Body of pancreas (tissue), 4 donors: Measurements from ENCODE around the gene HLA-DPA1. TPM values are rescaled to one million over a fixed set of nuclear protein-coding genes. Genes with fewer than 3 reads are reported as not detected.

Source experiments
- ATAC-seq: fragments of 150-250 bp; one replicate; pipeline ENCODE4 v1.9.1; 2016
- DNase-seq, 4 donors: peaks; one replicate each; pipeline ENCODE4 v3.0.0-alpha.2; 2019
- H3K27ac ChIP-seq, 4 donors: fragments of 200-600 bp; sonication (generic); 1 replicate in 3 of 4; 2 replicates in 1 of 4; pipeline versions ENCODE4 v1.5.1 to v1.6.1; 2016 to 2019; ENCODE audit warnings: mild to moderate bottlenecking in 1 of 4, mixed read lengths in 1 of 4, moderate library complexity in 1 of 4
- H3K27me3 ChIP-seq, 2 donors: fragments of 200-600 bp; sonication (generic); one replicate each; pipeline ENCODE4 v1.6.0; 2016; ENCODE audit warnings: mild to moderate bottlenecking in 1 of 2
- H3K36me3 ChIP-seq, 2 donors: fragments of 200-600 bp; sonication (generic); replicated peaks in 1 of 2; 2 replicates each; pipeline ENCODE4 v1.5.1; 2016; ENCODE audit warnings: low read depth in 2 of 2; ENCODE audit not compliant: insufficient read depth in 1 of 2
- H3K4me1 ChIP-seq: fragments of 200-600 bp; sonication (generic); one replicate; pipeline ENCODE4 v1.6.0; 2016
- H3K4me3 ChIP-seq, 2 donors: fragments of 200-600 bp; sonication (generic); 1 replicate in 1 of 2; 2 replicates in 1 of 2; pipeline ENCODE4 v1.5.1; 2016 to 2019
- H3K9me3 ChIP-seq, 3 donors: fragments of 200-600 bp; sonication (generic); 1 replicate in 2 of 3; 2 replicates in 1 of 3; pipeline ENCODE4 v1.5.1; 2016
- POLR2A ChIP-seq, 3 donors: fragments of 450-650 bp; IDR thresholded peaks; one replicate each; pipeline ENCODE4 v1.6.1; 2016; ENCODE audit warnings: antibody characterized with exemption in 3 of 3, mild to moderate bottlenecking in 2 of 3
- WGBS, 2 donors: methylation state at CpG; one replicate each; pipeline ENCODE4 v1.1.5; 2017; 5-methylcytosine and 5-hydroxymethylcytosine counted together
- intact Hi-C: fragments of 100-400 bp; cut with DNase I; formaldehyde crosslinking; loops from one replicate; pipeline ENCODE4 v1.15.1; 2023
- total RNA-seq, 2 donors: library from RNA; depleted of rRNA; stranded (reverse); fragments of >200 nt; gene quantifications; one replicate each; pipeline ENCODE4 v1.1.0, GENCODE V29; 2016
- TF ChIP-seq, protein P1 (sequence below), 7 experiments: fragments of 450-650 bp in 4 of 7; fragments of 200-600 bp in 3 of 7; sonication (generic) in 3 of 7; IDR thresholded peaks; one replicate each; pipeline ENCODE4 v1.5.1; 2016 to 2019; ENCODE audit warnings: antibody characterized with exemption in 7 of 7

HLA-DPA1 gene
- total RNA-seq, 2 donors from 2014 or later: 10.5 to 81.7 TPM

DNA sequence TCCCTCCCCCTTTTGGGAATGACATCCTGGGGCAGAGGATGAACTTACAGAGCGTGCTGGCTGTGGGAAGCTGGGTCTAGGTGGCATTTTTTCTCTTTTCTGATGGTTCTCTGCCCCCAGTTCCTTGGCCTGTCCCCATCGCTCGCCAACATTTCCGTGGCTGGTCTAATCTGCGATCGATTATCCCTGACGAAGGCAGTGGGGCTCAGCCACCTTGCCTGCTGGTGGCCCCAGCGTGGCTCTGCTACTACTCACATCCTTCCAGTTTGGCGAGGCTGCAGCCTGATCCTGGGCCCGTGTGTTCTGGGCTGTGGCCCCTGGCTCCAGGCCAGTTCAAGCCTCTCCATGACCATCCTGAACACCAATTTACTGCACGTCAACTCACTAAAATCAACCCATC lies 57.7 kb downstream of the HLA-DPA1 start:
- Histone ChIP-seq H3K36me3 (no peaks in the 10 kb centered on the region), H3K27ac (no peak overlapping the region), H3K4me1 (peaks cover 38% of the 10 kb centered on the region), H3K9me3 (no peaks in the 10 kb centered on the region), H3K4me3 (no peak overlapping the region), H3K27me3 (no peaks in the 10 kb centered on the region)
- ATAC-seq: no peak
- no peak for DNase-seq
- 66 to 67% methylated on average over 11 of the region's 11 CpGs for WGBS, 2 donors
- no peak for TF ChIP-seq POLR2A (IDR thresholded peaks at IDR 0.05)
- TF ChIP-seq, protein P1, sequence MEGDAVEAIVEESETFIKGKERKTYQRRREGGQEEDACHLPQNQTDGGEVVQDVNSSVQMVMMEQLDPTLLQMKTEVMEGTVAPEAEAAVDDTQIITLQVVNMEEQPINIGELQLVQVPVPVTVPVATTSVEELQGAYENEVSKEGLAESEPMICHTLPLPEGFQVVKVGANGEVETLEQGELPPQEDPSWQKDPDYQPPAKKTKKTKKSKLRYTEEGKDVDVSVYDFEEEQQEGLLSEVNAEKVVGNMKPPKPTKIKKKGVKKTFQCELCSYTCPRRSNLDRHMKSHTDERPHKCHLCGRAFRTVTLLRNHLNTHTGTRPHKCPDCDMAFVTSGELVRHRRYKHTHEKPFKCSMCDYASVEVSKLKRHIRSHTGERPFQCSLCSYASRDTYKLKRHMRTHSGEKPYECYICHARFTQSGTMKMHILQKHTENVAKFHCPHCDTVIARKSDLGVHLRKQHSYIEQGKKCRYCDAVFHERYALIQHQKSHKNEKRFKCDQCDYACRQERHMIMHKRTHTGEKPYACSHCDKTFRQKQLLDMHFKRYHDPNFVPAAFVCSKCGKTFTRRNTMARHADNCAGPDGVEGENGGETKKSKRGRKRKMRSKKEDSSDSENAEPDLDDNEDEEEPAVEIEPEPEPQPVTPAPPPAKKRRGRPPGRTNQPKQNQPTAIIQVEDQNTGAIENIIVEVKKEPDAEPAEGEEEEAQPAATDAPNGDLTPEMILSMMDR (IDR thresholded peaks at IDR 0.05): no peak
- intact Hi-C loops: no loop called here

DNA sequence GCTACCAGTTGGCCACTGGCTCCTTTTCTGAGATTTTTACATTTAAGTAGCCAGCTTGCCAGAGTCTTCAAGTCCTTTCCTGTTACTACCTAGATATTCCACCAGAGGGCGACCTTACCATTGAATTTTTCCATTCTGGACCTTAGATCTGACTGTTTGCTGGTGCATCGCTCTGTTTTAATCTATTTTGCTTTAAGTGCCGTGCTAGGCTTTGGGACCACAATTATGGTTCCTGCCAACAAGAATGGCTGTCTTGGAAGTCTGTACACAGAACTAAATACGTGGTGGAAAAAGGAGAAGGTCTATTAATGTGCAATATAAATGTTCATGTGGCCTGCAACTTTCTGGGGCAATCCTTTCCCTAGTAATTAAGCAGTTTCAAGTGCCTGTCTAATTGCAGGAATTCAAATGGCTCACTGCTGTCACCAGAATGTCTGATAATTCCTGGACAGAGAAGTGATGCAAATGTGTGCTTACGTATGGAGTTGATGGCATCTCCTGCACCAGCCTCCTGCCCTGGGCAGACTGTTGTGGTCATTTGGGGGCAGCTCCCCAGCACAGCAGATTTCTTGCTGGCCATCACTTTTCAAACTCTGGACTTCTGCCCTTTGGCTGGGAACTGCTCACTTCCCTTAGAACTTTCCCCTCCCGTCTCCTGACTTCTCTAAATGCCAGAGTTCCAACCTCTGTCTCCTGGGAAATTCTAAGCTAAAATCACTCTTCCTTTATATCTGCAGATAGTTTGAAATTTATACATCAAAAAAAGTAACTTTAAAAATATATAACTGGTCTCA lies 58.4 kb downstream of the HLA-DPA1 start:
- 21% methylated on average over 6 of the region's 6 CpGs for WGBS, 2 donors
- intact Hi-C loops: no loop called here
- Histone ChIP-seq H3K4me1 (peaks cover 36% of the 10 kb centered on the region), H3K36me3 (no peaks in the 10 kb centered on the region), H3K27ac (no peak overlapping the region), H3K27me3 (no peaks in the 10 kb centered on the region), H3K9me3 (no peaks in the 10 kb centered on the region), H3K4me3 (no peak overlapping the region)
- DNase-seq (peak; percentile 44 to 76 (median 56)), ATAC-seq (peak; percentile 72)
- TF ChIP-seq POLR2A (IDR thresholded peaks at IDR 0.05): no peak
- TF ChIP-seq, protein P1 (IDR thresholded peaks at IDR 0.05): peak; percentile 51 to 86 (median 81)

Other genes with a start within 250 kb of the HLA-DPA1 start
- 10 to 100 TPM in 1 of 2 donors, 1 to 10 TPM in 1; 5.2 to 13.8 TPM for gene TAP2, start 234.9 kb downstream of the HLA-DPA1 start, total RNA-seq
- gene PSMB8, start 229.6 kb downstream of the HLA-DPA1 start, total RNA-seq: 10 to 100 TPM in 1 of 2 donors, 1 to 10 TPM in 1; 9.9 to 24.1 TPM
- 10 to 100 TPM in 1 of 2 donors, 1 to 10 TPM in 1; 7.9 to 12.2 TPM for gene TAP1, start 219.9 kb downstream of the HLA-DPA1 start, total RNA-seq
- 10 to 100 TPM in 1 of 2 donors, 1 to 10 TPM in 1; 4.6 to 14.5 TPM for gene PSMB9, start 219.5 kb downstream of the HLA-DPA1 start, total RNA-seq
- 10 to 100 TPM in 1 of 2 donors, 1 to 10 TPM in 1; 3.0 to 14.3 TPM for gene HLA-DMB, start 132.6 kb downstream of the HLA-DPA1 start, total RNA-seq
- gene HLA-DMA, start 120.6 kb downstream of the HLA-DPA1 start, total RNA-seq: 10 to 100 TPM; 15.8 to 26.7 TPM
- 100 to 1,000 TPM in 1 of 2 donors, 10 to 100 TPM in 1; 99.1 to 171 TPM for gene BRD2, start 105.1 kb downstream of the HLA-DPA1 start, total RNA-seq
- 10 to 100 TPM in 1 of 2 donors, 1 to 10 TPM in 1; 2.0 to 83.3 TPM for gene HLA-DOA, start 64.1 kb downstream of the HLA-DPA1 start, total RNA-seq
- 10 to 100 TPM; 41.2 to 52.4 TPM for gene HLA-DPB1, start 2.3 kb upstream of the HLA-DPA1 start, total RNA-seq
- 1 to 10 TPM in 1 of 2 donors, under 1 TPM in 1; 0.78 to 2.3 TPM for gene COL11A2, start 118.8 kb upstream of the HLA-DPA1 start, total RNA-seq
- gene RXRB, start 127.0 kb upstream of the HLA-DPA1 start, total RNA-seq: 10 to 100 TPM; 17.1 to 21.0 TPM
- 10 to 100 TPM; 57.3 to 67.9 TPM for gene SLC39A7, start 127.2 kb upstream of the HLA-DPA1 start, total RNA-seq
- 10 to 100 TPM; 19.1 to 29.1 TPM for gene HSD17B8, start 131.0 kb upstream of the HLA-DPA1 start, total RNA-seq
- gene RING1, start 134.9 kb upstream of the HLA-DPA1 start, total RNA-seq: 10 to 100 TPM; 11.2 to 28.3 TPM
- 10 to 100 TPM; 37.1 to 40.5 TPM for gene VPS52, start 198.2 kb upstream of the HLA-DPA1 start, total RNA-seq
- 1,000 to 10,000 TPM in 1 of 2 donors, 100 to 1,000 TPM in 1; 772 to 1,608 TPM for gene RPS18, start 198.4 kb upstream of the HLA-DPA1 start, total RNA-seq
- gene B3GALT4, start 203.5 kb upstream of the HLA-DPA1 start, total RNA-seq: 1 to 10 TPM; 3.9 to 5.6 TPM
- gene WDR46, start 215.6 kb upstream of the HLA-DPA1 start, total RNA-seq: 10 to 100 TPM; 27.8 to 43.2 TPM
- 10 to 100 TPM; 10.2 to 19.7 TPM for gene PFDN6, start 216.0 kb upstream of the HLA-DPA1 start, total RNA-seq
- 10 to 100 TPM; 31.3 to 31.9 TPM for gene RGL2, start 225.3 kb upstream of the HLA-DPA1 start, total RNA-seq
- gene TAPBP, start 240.4 kb upstream of the HLA-DPA1 start, total RNA-seq: 100 to 1,000 TPM in 1 of 2 donors, 10 to 100 TPM in 1; 50.3 to 108 TPM
- 10 to 100 TPM; 12.7 to 14.8 TPM for gene ZBTB22, start 244.1 kb upstream of the HLA-DPA1 start, total RNA-seq
- gene DAXX, start 249.3 kb upstream of the HLA-DPA1 start, total RNA-seq: 10 to 100 TPM; 20.0 to 28.0 TPM